Left lobe of liver (tissue), 2 donors: Measurements from ENCODE around the gene RPL37A. TPM values are rescaled to one million over a fixed set of nuclear protein-coding genes. Genes with fewer than 3 reads are reported as not detected.

Source experiments
- ATAC-seq: fragments of 200-7000 bp; cut with Tn5 transposase; one replicate; pipeline ENCODE4 v1.9.1; 2020; ENCODE audit warnings: mild to moderate bottlenecking, moderate library complexity
- DNase-seq: peaks from one replicate; pipeline ENCODE4 v3.0.0-alpha.2; 2020; ENCODE audit warnings: low spot score
- total RNA-seq: library from RNA; stranded (reverse); gene quantifications from one replicate; pipeline ENCODE4 v1.2.1, GENCODE V29; 2021
- donor health status: DM: no; HTN: no; CAD: no; lungs with moderate emphysema.
- donor health status: DM: no; HTN: yes; CAD: no.

Gene RPL37A
- total RNA-seq, 1 donor from 2014 or later, result 825 TPM

GRCh38 chr2:216486708-216487107 lies 11.9 kb upstream of the RPL37A start:
- ATAC-seq, result peak; percentile 17
- DNase-seq, result no peak

- no peak for DNase-seq
- ATAC-seq, result no peak
These were observed 8.6 kb upstream of the RPL37A start for GRCh38 chr2:216490061-216490460.

DNA sequence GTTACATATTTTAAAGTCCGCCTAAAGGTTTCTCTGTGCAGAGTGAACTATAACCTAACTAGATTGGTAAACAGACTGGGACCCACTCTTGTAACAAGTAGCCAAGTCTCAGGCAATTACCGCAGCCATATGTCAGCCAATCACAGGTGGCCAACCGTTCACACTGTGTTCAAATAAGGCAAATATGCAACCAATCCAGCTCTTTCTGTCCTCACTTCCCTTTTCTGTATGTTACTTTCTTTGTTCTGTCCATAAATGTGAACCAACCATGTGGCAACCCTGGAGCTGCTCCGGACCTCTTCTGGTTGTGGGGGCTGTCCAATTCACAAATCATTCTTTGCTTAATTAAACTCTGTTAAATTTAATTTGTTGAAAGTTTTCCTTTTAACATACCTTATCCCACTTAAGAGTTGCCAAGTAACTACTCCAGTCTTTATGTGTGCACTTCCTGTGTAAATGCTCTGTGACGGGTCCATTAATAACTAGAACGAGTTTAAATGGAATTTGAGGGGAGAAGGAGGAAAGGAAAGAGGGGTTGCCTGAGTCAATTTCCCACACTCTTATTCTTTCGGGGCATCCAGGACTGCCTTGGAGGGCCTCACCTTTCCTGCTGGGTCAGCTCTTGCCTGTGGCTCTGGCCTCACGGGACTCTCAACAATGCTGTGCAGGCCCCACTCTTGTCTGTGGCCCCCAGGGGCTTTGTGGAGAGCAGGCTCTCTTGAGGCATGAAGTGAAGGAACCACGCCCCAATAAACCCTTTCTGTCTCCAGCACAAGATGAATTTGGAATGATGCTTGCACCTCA lies 6.6 kb upstream of the RPL37A start:
- ATAC-seq (no peak), DNase-seq (no peak)

DNA sequence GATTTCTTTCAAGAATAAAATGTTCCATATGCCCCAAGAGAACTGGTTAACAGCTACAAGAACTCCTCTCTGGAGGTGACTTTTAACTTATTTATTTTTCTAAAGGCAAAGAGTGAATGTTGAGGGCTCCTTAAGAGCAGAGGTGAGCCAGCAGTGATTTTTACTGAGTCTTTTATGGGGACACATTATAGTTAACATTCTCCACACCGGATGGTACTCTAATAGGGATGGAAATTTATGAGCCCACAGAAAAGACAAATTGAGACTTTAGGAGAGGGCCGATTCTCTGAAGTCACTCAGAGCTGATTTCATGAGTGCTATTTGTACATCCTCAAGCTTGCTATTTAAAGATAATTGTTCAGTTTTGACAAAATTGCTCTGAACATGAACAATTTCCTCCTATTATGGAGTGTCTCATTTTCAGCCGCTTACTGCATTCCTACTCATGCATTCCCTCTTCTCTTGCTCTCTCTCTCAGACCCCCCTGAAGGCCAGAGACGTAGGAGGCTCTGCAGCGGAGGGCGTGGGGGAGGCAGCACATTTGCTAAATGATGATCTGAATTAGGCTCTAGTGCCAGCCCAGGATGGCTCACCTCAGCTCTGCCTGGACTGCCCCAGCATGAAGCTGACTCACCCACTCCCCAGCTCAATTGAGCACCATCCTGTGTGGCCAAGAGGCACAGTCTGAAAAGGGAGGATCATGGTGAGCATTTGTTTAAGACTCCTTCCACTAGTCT lies 5.9 kb upstream of the RPL37A start:
- DNase-seq (no peak), ATAC-seq (no peak)

DNA sequence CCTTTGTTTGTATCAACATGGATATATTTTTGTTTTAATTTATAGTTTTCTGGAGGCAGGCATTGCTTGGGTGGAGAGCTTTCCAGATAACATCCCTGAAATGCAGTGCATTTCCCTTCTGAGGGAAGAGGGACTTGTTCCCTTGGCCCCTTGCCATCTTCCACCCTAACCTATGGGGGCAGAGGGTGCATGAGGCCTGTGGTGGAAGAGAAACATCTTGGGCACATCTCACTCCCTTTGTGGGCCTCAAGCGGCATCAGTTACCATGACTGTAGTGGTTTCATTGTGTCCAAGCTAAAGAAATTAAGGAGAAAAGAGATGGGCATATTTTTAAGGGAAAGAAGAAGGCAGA lies 5.3 kb upstream of the RPL37A start:
- no peak for DNase-seq
- no peak for ATAC-seq

GRCh38 chr2:216495656-216496055 lies 3.0 kb upstream of the RPL37A start:
- ATAC-seq (no peak), DNase-seq (no peak)

DNA sequence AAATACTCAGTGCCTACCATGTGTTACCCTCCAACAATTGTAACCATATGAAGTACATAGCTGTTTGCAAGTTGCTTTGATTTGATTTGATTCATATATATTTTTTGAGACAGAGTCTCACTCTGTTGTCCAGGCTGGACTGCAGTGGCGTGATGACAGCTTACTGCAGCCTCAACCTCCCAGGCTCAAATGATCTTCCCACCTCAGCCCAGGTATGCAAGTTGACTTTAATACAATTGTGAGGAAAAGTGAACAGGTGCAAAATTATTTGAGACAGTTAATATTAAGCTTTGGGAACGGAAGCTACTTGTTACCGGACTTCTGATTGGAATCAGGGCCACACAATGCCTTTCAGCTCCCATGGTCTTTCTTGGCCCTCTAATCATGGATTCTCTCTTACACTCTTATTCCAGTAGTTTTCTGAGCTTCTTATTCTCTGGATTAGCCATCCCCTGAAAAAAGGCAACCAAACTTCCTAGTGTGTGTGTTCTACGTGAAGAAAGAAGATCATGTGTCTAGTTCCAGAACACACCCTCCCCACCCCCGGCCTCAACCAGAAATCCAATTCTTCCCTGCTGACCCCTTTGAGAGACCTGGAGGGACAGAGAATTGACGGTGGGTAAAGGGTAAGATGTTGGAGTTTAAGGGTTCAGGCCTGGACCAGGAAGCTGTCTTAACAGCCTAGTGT lies 1.1 kb upstream of the RPL37A start:
- no peak for DNase-seq
- no peak for ATAC-seq

- no peak for ATAC-seq
These were observed 620 bp upstream of the RPL37A start for GRCh38 chr2:216498070-216498378.

DNA sequence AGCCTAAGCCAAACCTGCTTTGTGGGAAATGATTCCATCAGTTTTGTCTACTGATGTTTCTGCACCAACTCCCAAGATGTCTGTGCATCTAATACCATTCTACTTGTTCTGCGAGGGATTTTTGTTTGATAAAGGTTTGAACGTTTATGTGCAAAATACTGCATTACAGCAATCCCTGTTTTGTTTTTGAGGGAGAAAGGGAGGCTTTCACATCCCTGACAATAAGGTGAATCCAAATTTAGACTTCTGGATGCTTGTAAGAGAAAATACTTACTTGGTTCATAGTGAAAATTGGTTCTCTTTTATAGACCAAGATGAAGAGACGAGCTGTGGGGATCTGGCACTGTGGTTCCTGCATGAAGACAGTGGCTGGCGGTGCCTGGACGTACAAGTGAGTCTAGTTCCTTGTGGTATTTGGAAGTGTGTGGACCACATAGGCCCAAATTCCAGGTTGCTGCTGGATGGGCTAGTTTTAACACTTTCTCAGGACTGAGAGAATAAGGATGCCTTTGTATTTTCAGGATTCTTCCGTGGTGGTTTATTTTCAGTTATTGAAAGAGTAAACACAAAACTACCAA lies 1.1 kb downstream of the RPL37A start:
- ATAC-seq (no peak), DNase-seq (no peak)

More at GRCh38 chr2:216498070-216498378, 620 bp upstream of the RPL37A start:
- DNase-seq, result no peak

- DNase-seq, result no peak
- no peak for ATAC-seq
These were observed 1.9 kb downstream of the RPL37A start for GRCh38 chr2:216500572-216500971.

DNA sequence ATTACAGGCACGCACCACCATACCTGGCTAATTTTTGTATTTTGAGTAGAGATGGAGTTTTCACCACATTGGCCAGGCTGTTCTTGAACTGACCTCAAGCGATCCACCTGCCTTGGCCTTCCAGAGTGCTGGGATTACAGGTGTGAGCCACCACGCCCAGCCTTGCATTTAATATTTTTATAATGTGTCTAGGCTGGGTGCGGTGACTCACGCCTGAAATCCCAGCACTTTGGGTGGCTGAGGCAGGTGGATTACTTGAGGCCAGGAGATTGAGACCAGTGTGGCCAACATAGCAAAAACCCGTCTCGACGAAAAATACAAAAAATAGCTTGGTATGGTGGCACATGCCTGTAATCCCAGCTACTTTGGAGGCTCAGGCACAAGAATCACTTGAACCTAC lies 3.2 kb downstream of the RPL37A start:
- ATAC-seq (no peak), DNase-seq (no peak)

- ATAC-seq (no peak), DNase-seq (no peak)
These were observed 3.9 kb downstream of the RPL37A start for GRCh38 chr2:216502381-216503158.

DNA sequence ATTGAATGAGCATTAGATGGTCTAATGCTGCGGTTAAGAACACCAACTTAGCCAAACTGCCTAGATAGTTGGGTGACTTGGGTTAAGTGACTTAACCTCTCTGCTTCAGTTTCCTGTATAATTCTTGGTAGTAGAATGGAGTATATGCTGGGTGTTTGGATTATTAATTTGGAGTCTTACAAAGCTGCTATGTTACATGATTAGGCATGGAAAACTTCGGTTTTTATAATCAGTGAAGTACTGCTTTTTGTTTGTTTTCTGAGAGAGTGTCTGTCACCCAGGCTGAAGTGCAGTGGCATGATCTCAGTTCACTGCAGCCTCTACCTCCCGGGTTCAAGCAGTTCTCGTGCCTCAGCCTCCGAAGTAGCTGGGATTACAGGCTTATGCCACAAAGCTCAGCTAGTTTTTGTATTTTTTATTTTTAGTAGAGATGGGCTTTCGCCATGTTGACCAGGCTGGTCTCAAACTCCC lies 4.5 kb downstream of the RPL37A start:
- ATAC-seq (no peak), DNase-seq (no peak)

DNA sequence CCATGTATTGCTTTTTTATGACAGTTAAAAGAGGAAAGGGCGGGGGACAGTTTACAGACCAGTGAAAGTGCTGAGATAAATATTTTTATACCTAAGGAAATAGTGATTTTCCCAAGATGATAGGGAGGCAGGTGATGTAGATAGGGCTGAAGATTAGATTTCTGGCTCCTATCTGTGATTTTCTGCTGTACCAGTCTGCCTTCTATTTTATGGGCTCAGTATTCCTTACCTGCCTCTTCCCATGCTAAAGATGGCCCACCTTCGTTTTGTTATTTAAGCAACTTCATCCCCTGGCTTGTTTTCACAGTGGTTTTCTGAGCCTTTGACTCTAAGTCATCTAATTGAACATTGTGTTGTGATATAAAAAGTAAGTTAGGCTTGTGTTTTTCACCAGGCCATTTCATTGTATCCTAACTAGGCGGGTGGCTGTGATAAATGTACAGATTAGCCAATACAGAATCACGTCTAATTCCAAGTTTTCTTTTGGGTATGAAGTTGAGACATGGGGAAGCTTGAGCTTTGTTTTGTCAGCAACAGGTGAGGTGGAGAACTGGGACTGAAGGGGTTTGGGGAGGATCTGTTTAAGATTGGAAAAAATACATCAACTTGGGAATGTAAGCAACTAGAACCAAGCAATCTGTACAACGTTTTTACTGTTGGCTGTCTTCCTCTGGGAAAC lies 5.2 kb downstream of the RPL37A start:
- no peak for ATAC-seq
- DNase-seq, result no peak

DNA sequence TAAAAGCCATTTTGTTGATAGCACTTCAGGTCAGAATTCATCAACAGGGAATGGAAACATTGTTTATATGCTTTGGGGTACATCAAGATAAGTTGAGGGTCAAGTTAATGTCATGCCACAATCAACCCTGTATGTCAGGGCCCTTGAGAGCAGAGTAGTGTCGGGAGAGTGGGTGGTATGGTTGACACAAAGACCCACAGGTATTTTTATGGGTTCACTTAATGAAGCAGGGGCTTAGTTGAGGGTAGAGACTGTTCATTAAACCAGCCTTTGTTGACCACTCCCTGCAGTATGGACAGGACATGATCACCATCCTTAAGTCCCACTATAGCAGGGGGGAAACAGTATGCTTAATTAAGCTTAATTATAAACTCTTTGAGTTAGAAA lies 5.7 kb downstream of the RPL37A start:
- ATAC-seq (no peak), DNase-seq (no peak)

DNA sequence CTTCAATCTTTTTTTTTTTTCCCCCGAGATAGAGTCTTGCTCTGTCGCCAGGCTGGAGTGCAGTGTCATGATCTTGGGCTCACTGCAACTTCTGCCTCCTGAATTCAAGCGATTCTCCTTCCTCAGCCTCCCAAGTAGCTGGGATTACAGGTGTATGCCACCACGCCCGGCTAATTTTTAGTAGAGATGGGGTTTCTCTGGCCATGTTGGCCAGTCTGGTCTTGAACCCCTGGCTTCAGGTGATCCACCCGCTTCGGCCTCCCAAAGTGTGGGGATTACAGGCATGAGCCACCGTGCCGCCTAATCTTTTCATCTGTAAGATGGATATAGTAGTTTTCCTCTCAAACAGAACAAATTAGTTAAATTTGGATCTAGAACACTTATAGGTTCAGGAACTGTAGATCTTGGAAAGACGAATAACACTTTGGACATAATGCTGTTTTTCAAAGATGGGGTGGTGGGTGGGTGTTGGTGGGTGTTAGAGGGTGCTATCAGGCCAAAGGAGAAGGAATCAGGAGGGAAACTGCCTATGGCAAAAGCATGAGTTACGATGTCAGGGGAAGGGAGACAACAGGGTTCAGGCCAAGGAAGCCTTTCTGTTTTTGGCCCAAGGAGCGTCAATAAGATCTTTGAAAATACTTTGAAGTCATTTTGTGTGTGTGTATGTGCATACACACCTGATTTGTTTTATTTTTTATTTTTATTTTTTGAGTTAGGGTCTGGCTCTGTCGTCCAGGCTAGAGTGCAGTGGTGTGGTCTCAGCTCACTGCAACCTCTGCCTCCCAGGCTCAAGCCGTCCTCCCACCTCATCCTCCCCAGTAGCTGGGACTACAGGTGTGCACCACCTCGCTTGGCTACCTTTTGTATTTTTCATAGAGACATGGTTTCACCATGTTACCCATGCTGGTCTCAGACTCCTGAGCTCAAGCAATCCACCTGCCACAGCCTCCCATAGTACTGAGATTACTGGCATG lies 6.8 kb downstream of the RPL37A start:
- DNase-seq (no peak), ATAC-seq (no peak)

DNA sequence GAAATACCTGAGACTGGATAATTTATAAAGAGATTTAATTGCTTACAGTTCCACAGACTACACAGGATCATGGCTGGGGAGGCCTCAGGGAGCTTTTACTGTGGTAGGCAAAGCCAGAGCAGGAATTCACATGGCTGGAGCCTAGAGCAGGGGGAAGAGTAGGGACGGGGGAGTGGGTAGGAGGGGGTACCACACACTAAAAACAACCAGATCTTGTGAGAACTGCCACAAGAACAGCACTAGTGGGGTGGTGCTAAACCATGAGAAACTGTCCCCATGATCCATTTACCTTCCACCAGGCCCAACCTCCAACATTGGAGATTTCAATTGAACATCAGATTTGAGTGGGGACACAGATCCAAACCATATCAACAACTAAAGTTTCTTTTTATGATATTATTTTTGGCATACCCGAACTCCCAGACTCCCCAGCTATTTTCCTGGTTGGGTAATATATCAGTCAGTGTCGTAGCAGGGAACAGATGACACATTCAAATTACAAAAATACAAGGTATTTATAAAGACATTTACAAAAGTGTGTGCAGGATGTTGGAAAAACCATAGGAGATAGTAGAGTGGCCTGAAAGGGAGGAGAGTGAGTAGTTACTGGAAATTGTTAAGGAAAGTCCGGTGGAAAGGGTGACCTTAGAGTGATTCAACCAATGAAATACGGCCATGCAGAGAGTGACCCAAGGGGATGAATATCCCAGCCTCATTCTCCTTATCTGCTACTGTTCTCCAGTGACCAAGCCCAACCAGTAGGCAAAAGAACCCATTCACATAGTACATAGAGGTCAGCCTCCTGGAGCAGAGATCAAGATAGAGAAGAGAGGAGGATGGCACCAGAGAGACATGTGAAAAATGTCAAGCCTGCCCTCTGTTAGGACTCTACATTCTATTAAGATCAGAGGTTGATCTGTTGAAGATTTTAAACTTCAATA lies 8.8 kb downstream of the RPL37A start:
- ATAC-seq (peak; percentile 21), DNase-seq (no peak)

DNA sequence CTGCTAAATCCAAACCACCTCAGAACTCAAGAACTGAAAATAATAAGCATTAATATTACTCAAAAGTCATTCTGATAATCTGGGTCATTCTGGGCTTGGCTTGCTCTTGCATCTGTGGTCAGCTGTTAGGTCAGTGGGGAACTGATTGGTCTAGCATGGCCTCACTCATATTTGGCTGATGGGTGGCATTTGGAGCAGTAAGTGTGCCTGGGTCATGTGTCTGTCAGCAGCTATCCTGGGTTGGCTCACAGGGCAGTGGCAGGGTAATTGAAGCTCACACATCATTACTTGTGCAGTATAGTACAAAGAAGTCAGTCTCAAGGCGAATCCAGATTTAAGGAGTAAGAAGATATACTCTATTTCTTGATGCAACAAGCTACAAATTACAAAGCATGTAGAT lies 9.6 kb downstream of the RPL37A start:
- ATAC-seq, result peak; percentile 16
- no peak for DNase-seq
